Right lobe of liver (tissue), 4 donors: ENCODE measurements around the gene FAM131B.

ENCODE experiments used
- CTCF ChIP-seq, 4 donors: fragments of 200-600 bp in 3 of 4; fragments of 450-650 bp in 1 of 4; IDR thresholded peaks; one replicate each; pipeline versions ENCODE4 v1.5.1 to v1.8.0; 2016 to 2022; ENCODE audit warnings: antibody characterized with exemption in 4 of 4, mild to moderate bottlenecking in 2 of 4
- POLR2A ChIP-seq: fragments of 450-650 bp; IDR thresholded peaks from one replicate; pipeline ENCODE4 v1.6.1; 2017; ENCODE audit warnings: antibody characterized with exemption, mild to moderate bottlenecking
- donor health status: DM: no; HTN: no; CAD: no.
- donor health status: DM: no; HTN: no; CAD: no.
- donor health status: DM: no; HTN: yes; CAD: no.

- TF ChIP-seq CTCF (IDR thresholded peaks at IDR 0.05) (no peak), POLR2A (no peak)
Measured at GRCh38 chr7:143316492-143316891, 46.0 kb downstream of the FAM131B start.
